C4-2B (cell line): ENCODE data around the gene LRBA.

Experiments used
- H3K27ac ChIP-seq: fragments of 450-650 bp; 2 replicates; pipeline ENCODE4 v1.5.1; 2017
- CTCF ChIP-seq: fragments of 450-650 bp; conservative IDR thresholded peaks from 2 replicates; pipeline ENCODE4 v1.5.1; 2017; ENCODE audit warnings: mild to moderate bottlenecking
- ZFX ChIP-seq: fragments of 450-650 bp; IDR thresholded peaks from 2 replicates; pipeline ENCODE4 v1.6.1; 2017

Gene LRBA

GRCh38 chr4:150714462-150715438, 300.3 kb downstream of the LRBA start:
- TF ChIP-seq ZFX (no peak), CTCF (no peak)
- H3K27ac ChIP-seq = no peak overlapping the region

GRCh38 chr4:150713251-150713650, 301.8 kb downstream of the LRBA start:
- H3K27ac ChIP-seq = peak overlapping the region; percentile 76
- TF ChIP-seq ZFX (no peak), CTCF (no peak)

- TF ChIP-seq ZFX = no peak
- no peak for TF ChIP-seq CTCF
These were observed 304.2 kb downstream of the LRBA start for GRCh38 chr4:150710770-150711375.

GRCh38 chr4:150708004-150708403, 307.1 kb downstream of the LRBA start:
- no peak overlapping the region for H3K27ac ChIP-seq

More at GRCh38 chr4:150710770-150711375, 304.2 kb downstream of the LRBA start:
- no peak overlapping the region for H3K27ac ChIP-seq

GRCh38 chr4:150699599-150699998, 315.5 kb downstream of the LRBA start:
- TF ChIP-seq ZFX (no peak), CTCF (no peak)
- no peak overlapping the region for H3K27ac ChIP-seq

More at GRCh38 chr4:150708004-150708403, 307.1 kb downstream of the LRBA start:
- TF ChIP-seq CTCF (no peak), ZFX (no peak)

GRCh38 chr4:150695162-150695561, 319.9 kb downstream of the LRBA start:
- H3K27ac ChIP-seq = no peak overlapping the region
- TF ChIP-seq ZFX (no peak), CTCF (no peak)

GRCh38 chr4:150694438-150694837, 320.6 kb downstream of the LRBA start:
- H3K27ac ChIP-seq = no peak overlapping the region
- no peak for TF ChIP-seq CTCF
- no peak for TF ChIP-seq ZFX
